Activated T-helper 17 cell treated with anti-CD3 and anti-CD28 coated beads, Interleukin-2, amount 50 U/mL, for 72 hours (primary cell): ENCODE measurements around the gene IL12A. TPM values are rescaled to one million over a fixed set of nuclear protein-coding genes. Genes with fewer than 3 reads are reported as not detected.

Source experiments
- ATAC-seq: fragments of 150-1000 bp; cut with Tn5 transposase; replicated peaks from 2 replicates; pipeline ENCODE4 v1.10.0; 2021; ENCODE audit warnings: mild to moderate bottlenecking, moderate library complexity
- H3K27ac Mint-ChIP-seq: one replicate; pipeline ENCODE4 v1.8.0; 2022; ENCODE audit warnings: mixed read lengths
- H3K27me3 Mint-ChIP-seq: one replicate; pipeline ENCODE4 v1.8.0; 2022; ENCODE audit warnings: mixed read lengths
- H3K36me3 Mint-ChIP-seq: one replicate; pipeline ENCODE4 v1.8.0; 2022; ENCODE audit warnings: low read depth, mild to moderate bottlenecking, mixed read lengths
- H3K4me1 Mint-ChIP-seq: one replicate; pipeline ENCODE4 v1.8.0; 2022; ENCODE audit warnings: mixed read lengths
- H3K4me3 Mint-ChIP-seq: one replicate; pipeline ENCODE4 v1.8.0; 2022; ENCODE audit warnings: mild to moderate bottlenecking, mixed read lengths
- H3K9me3 Mint-ChIP-seq: one replicate; pipeline ENCODE4 v1.8.0; 2022; ENCODE audit warnings: mixed read lengths
- total RNA-seq, 2 donors: library from RNA; stranded (reverse); gene quantifications; one replicate each; pipeline ENCODE4 v1.2.3, GENCODE V29; 2022

IL12A gene
- total RNA-seq, 2 donors from 2014 or later, result 1.8 TPM; not detected in 1

GRCh38 chr3:160038862-160039562 is 50.4 kb downstream of the IL12A start:
- peak; percentile 11 for ATAC-seq
- H3K4me3 Mint-ChIP-seq, result no peak overlapping the region
- H3K36me3 Mint-ChIP-seq, result no peaks in the 10 kb centered on the region
- peaks cover 4% of the 10 kb centered on the region for H3K4me1 Mint-ChIP-seq
- H3K27me3 Mint-ChIP-seq, result peaks cover 36% of the 10 kb centered on the region
- H3K27ac Mint-ChIP-seq, result no peak overlapping the region
- H3K9me3 Mint-ChIP-seq, result peaks cover 16% of the 10 kb centered on the region

- H3K4me1 Mint-ChIP-seq, result peaks cover 4% of the 10 kb centered on the region
- no peaks in the 10 kb centered on the region for H3K36me3 Mint-ChIP-seq
- H3K27ac Mint-ChIP-seq, result no peak overlapping the region
- H3K4me3 Mint-ChIP-seq, result no peak overlapping the region
- peaks cover 16% of the 10 kb centered on the region for H3K9me3 Mint-ChIP-seq
- peaks cover 37% of the 10 kb centered on the region for H3K27me3 Mint-ChIP-seq
- ATAC-seq, result no peak
Measured at GRCh38 chr3:160040181-160040580, 51.5 kb downstream of the IL12A start.

GRCh38 chr3:160041465-160041864 is 52.8 kb downstream of the IL12A start:
- H3K27ac Mint-ChIP-seq, result no peak overlapping the region
- peaks cover 4% of the 10 kb centered on the region for H3K4me1 Mint-ChIP-seq
- H3K4me3 Mint-ChIP-seq, result no peak overlapping the region
- peaks cover 37% of the 10 kb centered on the region for H3K27me3 Mint-ChIP-seq
- ATAC-seq, result no peak
- H3K36me3 Mint-ChIP-seq, result no peaks in the 10 kb centered on the region
- peaks cover 16% of the 10 kb centered on the region for H3K9me3 Mint-ChIP-seq

GRCh38 chr3:160044121-160044520 is 55.5 kb downstream of the IL12A start:
- H3K27ac Mint-ChIP-seq, result no peak overlapping the region
- no peak overlapping the region for H3K4me3 Mint-ChIP-seq
- no peak for ATAC-seq
- peaks cover 4% of the 10 kb centered on the region for H3K4me1 Mint-ChIP-seq
- peaks cover 27% of the 10 kb centered on the region for H3K27me3 Mint-ChIP-seq
- no peaks in the 10 kb centered on the region for H3K36me3 Mint-ChIP-seq
- peaks cover 16% of the 10 kb centered on the region for H3K9me3 Mint-ChIP-seq

Other genes starting within 250 kb of the IL12A start
- not detected for gene SCHIP1, start 149.0 kb upstream of the IL12A start, total RNA-seq
- gene C3orf80, start 236.6 kb downstream of the IL12A start, total RNA-seq, result under 1 TPM in 1 of 2 donors, not detected in 1; 0.24 TPM